ENCODE results near the gene WNT4. TPM values are rescaled to one million over a fixed set of nuclear protein-coding genes. Genes with fewer than 3 reads are reported as not detected.

Gene WNT4
- total and polyA plus RNA-seq, 2 of the 8 experiments (the other 6 are each of a cell fraction or from before 2014, with no cell fraction given) = 1.3 to 6.6 TPM

DNA sequence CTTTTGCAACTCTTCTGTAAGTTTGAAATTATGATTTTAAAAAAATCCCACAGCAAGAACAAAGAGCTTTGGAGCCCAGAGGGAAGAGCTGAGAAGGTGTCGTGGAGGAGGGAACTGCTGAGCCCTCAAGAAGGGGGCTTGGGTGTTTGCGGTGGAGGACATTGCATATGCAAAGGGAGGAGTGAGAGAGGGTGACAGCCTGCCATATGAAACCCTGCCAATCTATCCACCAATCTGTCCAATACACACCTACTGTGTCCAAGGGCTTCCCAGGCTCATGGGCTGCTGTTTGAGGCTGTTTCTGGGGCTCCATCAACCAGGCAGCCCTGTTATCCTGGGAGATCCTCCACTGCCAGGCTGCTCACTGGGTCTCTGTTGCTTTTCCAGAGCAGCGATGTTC is 15.2 kb downstream of the WNT4 start (continued):
- no peak for TF ChIP-seq CHD7 (IDR thresholded peaks at IDR 0.05; ENCODE audit: insufficient replicate concordance, low read length)
- TF ChIP-seq CHD1 (IDR thresholded peaks at IDR 0.05; ENCODE audit: low read depth, low read length) = no peak
- TF ChIP-seq NANOG (IDR thresholded peaks at IDR 0.05; ENCODE audit: insufficient read depth, low read depth, low read length, poor library complexity, severe bottlenecking) = no peak
- no peak for TF ChIP-seq POLR2A (IDR thresholded peaks at IDR 0.05; ENCODE audit: control extremely low read depth in 1 of 2, low read depth in 2 of 2, low read length in 2 of 2)
- no peak for TF ChIP-seq BCL11A (IDR thresholded peaks at IDR 0.05; ENCODE audit: low read depth in 2 of 2, low read length in 2 of 2)
- no peak for TF ChIP-seq RBBP5 (IDR thresholded peaks at IDR 0.05; ENCODE audit: borderline replicate concordance, low read depth, low read length)
